GM13977 (cell line): ENCODE data around the gene COL20A1.

ENCODE experiments used
- DNase-seq: peaks from one replicate; pipeline ENCODE4 v3.0.0; 2012; ENCODE audit warnings: low spot score
- in situ Hi-C: fragments of 300-500 bp; cut with MboI; formaldehyde crosslinking; loops from one replicate; pipeline ENCODE4 v1.12.0; 2022; ENCODE audit warnings: low sequenced_read_pairs, low pct_unique_long_range_greater_than_20kb, mixed read lengths, inconsistent platforms; ENCODE audit not compliant: unreplicated experiment
- TF ChIP-seq, protein P1 (sequence below): IDR thresholded peaks from 2 replicates; pipeline ENCODE4 v1.5.1; 2012; ENCODE audit warnings: mild to moderate bottlenecking, control low read depth; ENCODE audit not compliant: insufficient read depth; ENCODE audit errors: extremely low read depth, missing control alignments

The COL20A1 gene

DNA sequence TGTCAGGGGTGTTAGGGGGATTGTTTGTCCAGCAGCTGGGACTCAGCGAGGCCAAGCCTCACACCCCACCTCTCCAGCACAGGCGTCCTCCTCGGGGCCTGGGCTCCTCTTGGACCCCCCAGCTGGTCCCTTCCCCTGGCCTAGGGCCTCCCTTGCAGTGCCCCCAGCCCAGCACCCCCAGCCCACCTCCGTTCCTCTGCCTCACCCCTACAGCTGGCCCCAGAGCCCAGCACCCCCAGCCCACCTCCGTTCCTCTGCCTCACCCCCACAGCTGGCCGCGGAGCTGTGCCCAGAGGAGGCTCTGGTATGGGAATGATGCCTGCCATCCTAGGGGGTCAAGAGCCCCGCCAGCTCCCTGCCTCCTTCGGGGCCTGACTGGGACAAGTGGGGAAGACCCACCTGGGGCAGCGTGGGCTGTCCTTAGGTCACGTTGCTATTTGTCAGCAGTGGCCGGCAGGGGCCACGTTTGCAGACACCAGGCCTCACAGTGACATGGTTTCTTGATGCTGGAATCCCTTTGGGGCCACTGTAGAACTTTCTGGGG, 7.9 kb upstream of the COL20A1 start:
- in situ Hi-C loops, result no loop called here
- TF ChIP-seq, protein P1, sequence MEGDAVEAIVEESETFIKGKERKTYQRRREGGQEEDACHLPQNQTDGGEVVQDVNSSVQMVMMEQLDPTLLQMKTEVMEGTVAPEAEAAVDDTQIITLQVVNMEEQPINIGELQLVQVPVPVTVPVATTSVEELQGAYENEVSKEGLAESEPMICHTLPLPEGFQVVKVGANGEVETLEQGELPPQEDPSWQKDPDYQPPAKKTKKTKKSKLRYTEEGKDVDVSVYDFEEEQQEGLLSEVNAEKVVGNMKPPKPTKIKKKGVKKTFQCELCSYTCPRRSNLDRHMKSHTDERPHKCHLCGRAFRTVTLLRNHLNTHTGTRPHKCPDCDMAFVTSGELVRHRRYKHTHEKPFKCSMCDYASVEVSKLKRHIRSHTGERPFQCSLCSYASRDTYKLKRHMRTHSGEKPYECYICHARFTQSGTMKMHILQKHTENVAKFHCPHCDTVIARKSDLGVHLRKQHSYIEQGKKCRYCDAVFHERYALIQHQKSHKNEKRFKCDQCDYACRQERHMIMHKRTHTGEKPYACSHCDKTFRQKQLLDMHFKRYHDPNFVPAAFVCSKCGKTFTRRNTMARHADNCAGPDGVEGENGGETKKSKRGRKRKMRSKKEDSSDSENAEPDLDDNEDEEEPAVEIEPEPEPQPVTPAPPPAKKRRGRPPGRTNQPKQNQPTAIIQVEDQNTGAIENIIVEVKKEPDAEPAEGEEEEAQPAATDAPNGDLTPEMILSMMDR, result no peak
- DNase-seq, result no peak

DNA sequence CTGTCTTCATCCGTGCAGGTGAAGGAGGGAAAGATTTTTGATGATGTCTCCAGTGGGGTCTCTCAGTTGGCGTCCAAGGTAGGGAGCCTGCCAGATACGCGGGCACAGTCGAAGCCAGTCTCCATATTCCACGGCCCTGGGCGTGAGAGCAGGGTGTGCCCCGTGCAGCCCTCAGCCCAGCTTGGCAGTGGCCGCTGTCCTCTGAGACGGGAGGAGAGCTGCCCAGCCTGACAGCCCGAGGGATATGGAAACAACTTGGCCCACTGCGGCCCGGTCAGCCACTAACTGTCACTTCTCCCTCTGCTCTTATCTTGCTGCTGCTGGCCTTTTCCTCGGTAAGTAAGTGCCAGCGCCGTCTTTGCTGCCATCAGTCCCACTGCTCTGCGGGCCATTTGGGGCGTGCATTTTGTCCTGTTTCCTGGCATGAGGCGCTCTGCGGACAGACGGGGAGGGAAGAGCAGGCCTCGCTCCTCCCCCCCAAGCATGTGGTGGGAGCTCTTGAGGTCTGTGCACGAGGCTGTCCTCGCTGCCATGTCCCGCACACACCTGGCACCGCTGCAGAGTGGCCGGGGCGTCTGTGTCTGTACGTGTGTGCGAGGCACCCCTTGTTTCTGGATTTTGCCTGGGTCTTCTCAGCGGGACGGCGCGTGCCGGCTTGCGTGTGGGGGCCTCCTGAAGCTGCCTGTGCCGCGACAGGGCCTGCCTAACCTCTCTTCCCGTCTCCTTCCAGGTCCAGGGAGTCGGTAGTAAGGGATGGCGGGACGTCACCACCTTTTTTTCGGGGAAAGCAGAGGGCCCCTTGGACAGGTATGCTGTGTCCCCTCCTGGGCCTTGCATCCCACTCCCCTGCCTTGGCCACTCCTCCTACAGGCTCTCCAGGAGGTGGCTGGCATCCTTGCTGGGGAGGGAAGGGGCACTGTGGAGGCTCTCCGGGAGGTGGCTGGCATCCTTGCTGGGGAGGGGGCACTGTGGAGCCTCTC, 7.1 kb upstream of the COL20A1 start:
- in situ Hi-C loops, result no loop called here
- TF ChIP-seq, protein P1, result no peak
- no peak for DNase-seq

DNA sequence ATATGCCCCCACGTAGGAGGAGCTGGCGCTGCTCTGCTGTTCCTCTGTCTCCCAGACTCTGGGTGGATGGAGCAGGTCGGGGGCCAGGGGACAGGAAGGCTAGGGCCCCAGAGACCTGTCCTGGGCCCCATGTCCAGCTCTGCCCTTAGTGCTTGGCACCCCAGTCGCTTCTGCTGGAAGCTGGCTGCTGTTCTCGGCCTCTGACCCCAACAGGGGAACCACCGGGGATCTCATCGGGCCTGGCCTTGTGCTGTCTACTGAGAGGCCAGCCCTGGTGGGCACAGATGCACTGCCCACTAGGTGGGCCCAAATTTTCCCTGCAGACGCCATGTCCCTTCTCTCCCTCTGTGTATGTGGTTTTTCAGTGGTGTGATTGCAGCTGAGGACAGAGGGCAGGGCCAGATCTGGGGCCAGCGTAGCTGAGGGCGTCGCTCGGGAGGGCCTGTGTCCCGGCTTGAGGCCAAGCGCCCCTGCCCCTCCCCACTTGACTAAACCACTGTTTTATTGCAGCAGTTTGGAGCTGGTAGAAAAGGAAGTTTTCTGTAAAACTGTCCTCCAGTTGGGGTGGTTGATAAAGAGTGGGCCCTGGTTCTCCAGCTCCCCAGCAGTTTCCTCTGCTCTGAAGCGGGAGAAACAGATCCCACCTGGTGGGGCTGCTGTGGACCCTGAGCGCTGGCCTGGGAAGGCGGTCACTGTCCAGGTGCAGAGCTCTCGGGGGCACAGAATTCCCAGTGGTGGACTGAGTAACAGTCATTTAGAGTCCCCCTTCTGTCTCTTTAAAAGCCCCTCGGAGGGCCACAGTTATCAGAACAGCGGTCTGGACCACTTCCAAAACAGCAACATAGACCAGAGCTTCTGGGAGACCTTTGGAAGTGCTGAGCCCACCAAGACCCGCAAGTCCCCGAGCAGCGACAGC, 5.9 kb upstream of the COL20A1 start:
- in situ Hi-C loops, result no loop called here

DNA sequence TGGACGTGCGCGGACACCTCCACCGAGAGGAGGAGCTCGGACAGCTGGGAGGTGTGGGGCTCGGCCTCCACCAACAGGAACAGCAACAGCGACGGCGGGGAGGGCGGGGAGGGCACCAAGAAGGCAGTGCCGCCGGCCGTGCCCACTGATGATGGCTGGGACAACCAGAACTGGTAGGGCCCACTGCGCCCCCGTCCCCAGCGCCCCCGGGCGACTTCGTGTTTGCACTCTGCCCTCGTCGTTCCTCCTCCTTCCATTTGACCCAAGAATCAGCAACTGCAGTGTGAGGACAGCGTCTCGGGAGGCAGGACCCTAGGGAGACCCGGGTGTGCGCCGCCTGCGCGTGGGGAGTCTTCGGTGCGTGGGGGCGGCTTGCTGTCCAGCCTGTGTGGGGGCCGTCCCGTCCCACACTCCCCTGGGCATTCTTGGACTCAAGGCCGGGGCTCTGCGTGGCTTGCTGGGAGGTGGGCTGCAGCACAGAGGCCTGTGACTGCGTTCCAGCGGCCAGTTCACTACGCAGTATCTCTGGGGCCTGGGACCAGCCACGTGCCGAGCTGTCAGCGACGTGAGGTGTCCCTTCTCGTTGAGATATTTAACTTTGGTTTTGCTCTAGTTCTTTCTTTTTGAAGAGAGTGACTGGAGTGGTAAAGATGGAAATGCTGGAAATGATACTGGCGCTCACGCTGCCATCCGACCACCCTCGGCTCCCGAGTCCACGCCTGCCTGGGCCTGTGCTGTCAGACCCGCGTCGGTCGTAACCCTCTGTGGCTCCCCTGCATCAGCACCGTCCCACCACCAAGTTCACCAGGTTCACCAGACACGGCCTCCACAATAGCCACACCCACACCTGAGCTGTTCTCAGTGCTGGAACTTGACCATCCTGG, 5.0 kb upstream of the COL20A1 start:
- in situ Hi-C loops, result no loop called here
- no peak for DNase-seq
- TF ChIP-seq, protein P1, result no peak

More for the DNA sequence above, 5.9 kb upstream of the COL20A1 start:
- DNase-seq, result no peak
- TF ChIP-seq, protein P1, result no peak

DNA sequence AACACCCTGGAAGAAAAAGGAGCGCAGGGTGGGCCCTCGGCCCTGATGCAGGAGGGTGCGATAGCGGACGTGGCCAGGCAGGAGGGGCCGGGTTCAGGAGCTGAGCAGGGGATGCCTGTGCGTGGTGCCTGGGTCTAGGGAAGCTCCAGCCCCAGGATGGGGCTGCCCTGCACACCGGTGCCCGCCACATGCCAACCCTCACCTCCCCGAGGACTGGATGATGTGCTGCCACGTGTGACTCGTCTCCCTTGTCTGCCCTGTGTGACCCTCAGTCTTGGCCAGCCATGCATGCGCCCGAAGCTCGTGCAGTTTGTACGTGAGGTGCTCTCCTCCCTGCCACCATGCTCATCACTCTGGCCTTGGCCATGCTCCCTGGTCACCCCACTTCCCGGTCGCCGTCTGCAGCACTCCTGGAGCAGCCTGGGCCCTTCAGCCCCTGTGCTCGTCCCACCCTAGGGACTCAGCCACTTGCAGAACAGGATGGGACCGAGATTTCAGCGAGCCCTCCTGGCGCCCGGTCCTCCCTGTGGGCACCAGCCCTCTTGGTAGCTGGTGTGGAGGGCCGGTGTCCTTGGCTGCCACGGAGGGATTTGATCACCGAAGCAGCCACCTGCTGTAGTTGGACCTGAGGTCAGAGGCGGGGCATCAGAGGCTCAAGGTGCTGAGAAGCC, 4.3 kb upstream of the COL20A1 start:
- in situ Hi-C loops, result no loop called here
- no peak for DNase-seq
- TF ChIP-seq, protein P1, result no peak
